Measurements from ENCODE around the gene DNM1.
A peak's percentile ranks its signal among the peaks of the same experiment; 100 is the strongest.

DNM1 gene

GRCh38 chr9:128280084-128280622, 77.0 kb downstream of the DNM1 start:
- peak; percentile 39 for DNase-seq

- DNase-seq, result peak; percentile 81
Measured at GRCh38 chr9:128282500-128282899, 79.3 kb downstream of the DNM1 start.

GRCh38 chr9:128285033-128285784, 82.0 kb downstream of the DNM1 start:
- DNase-seq, result no peak

GRCh38 chr9:128286440-128286839, 83.3 kb downstream of the DNM1 start:
- no peak for DNase-seq

- DNase-seq, result no peak
Measured at GRCh38 chr9:128288273-128289004, 85.3 kb downstream of the DNM1 start.

GRCh38 chr9:128292009-128292408, 88.8 kb downstream of the DNM1 start:
- DNase-seq, result no peak

GRCh38 chr9:128293091-128293490, 89.9 kb downstream of the DNM1 start:
- DNase-seq, result no peak

- DNase-seq, result no peak
Measured at GRCh38 chr9:128294142-128294541, 91.0 kb downstream of the DNM1 start.

- DNase-seq, result no peak
Measured at GRCh38 chr9:128296340-128297220, 93.4 kb downstream of the DNM1 start.

- no peak for DNase-seq
Measured at GRCh38 chr9:128297221-128297773, 94.1 kb downstream of the DNM1 start.

- DNase-seq, result no peak
Measured at GRCh38 chr9:128298535-128299482, 95.6 kb downstream of the DNM1 start.

GRCh38 chr9:128304136-128304970, 101.2 kb downstream of the DNM1 start:
- DNase-seq, result no peak
